Right cardiac atrium (tissue), 5 donors: ENCODE data around the gene ANKRD12. TPM values are rescaled to one million over a fixed set of nuclear protein-coding genes. Genes with fewer than 3 reads are reported as not detected.

Experiments used
- ATAC-seq, 2 donors: fragments of 200-7000 bp; cut with Tn5 transposase; one replicate each; pipeline versions ENCODE4 v1.8.0 to v1.9.1; 2020; ENCODE audit warnings: moderate library complexity in 2 of 2, mild to moderate bottlenecking in 1 of 2
- DNase-seq, 3 donors: peaks; one replicate each; pipeline ENCODE4 v3.0.0-alpha.2; 2020
- H3K27ac ChIP-seq: one replicate; pipeline ENCODE4 v1.5.1; 2013; ENCODE audit warnings: mild to moderate bottlenecking, low read length, control low read depth, moderate library complexity
- H3K27me3 ChIP-seq: one replicate; pipeline ENCODE4 v1.6.1; 2013; ENCODE audit not compliant: control insufficient read depth, insufficient read depth
- H3K4me1 ChIP-seq: one replicate; pipeline ENCODE4 v1.6.1; 2013; ENCODE audit warnings: low read length; ENCODE audit not compliant: control insufficient read depth, insufficient read depth
- H3K4me3 ChIP-seq: one replicate; pipeline ENCODE4 v1.5.1; 2013; ENCODE audit warnings: low read length, control low read depth
- H3K9me3 ChIP-seq: one replicate; pipeline ENCODE4 v1.6.1; 2013; ENCODE audit warnings: low read length; ENCODE audit not compliant: control insufficient read depth
- WGBS: extraction: QIAGEN DNeasy Blood & Tissue Kit; methylation state at CpG from one replicate; pipeline ENCODE4 v1.1.7; 2013; 5-methylcytosine and 5-hydroxymethylcytosine counted together
- intact Hi-C, 4 donors: fragments of 100-400 bp; cut with DNase I; formaldehyde crosslinking; loops; one replicate each; pipeline versions ENCODE4 v1.11.0 to v1.14.0; 2022 to 2023
- polyA plus RNA-seq: library from polyadenylated mRNA; stranded (reverse); fragments of 200-250 nt; gene quantifications from one replicate; pipeline ENCODE4 v1.2.3, GENCODE V29; 2013
- total RNA-seq, 4 donors: library from RNA; stranded (reverse); fragmentation: NEBNext Ultra II Directional; extraction: Animal tissue kit (Norgen Biotek cat#: 25700); gene quantifications; one replicate each; pipeline ENCODE4 v1.2.1, GENCODE V29; 2021
- donor health status: healthy with polysubstance abuse.
- donor health status: DM: no; HTN: yes; CAD: no.
- donor health status: DM: no; HTN: no; CAD: no.
- donor health status: DM: no; HTN: yes; CAD: no; lungs with severe emphysema.
- donor health status: DM: yes; HTN: yes; CAD: no.

Gene ANKRD12
- total and polyA plus RNA-seq, 5 donors, result 7.3 to 59.6 (median 50.3) TPM

GRCh38 chr18:9130806-9131205 lies 5.8 kb upstream of the ANKRD12 start:
- DNase-seq (no peak), ATAC-seq (no peak)
- Histone ChIP-seq H3K4me1 (no peaks in the 10 kb centered on the region), H3K27ac (no peak overlapping the region), H3K9me3 (no peaks in the 10 kb centered on the region), H3K27me3 (no peaks in the 10 kb centered on the region), H3K4me3 (no peak overlapping the region)
- WGBS, result 50% methylated on average over 2 of the region's 2 CpGs
- intact Hi-C loops, result no loop called here

GRCh38 chr18:9132628-9133027 lies 4.0 kb upstream of the ANKRD12 start:
- Histone ChIP-seq H3K27me3 (no peaks in the 10 kb centered on the region), H3K9me3 (no peaks in the 10 kb centered on the region), H3K4me3 (no peak overlapping the region), H3K27ac (no peak overlapping the region), H3K4me1 (no peaks in the 10 kb centered on the region)
- ATAC-seq (no peak), DNase-seq (no peak)
- intact Hi-C loops, result no loop called here
- 96% methylated on average over 4 of the region's 4 CpGs for WGBS

GRCh38 chr18:9133225-9133624 lies 3.4 kb upstream of the ANKRD12 start:
- intact Hi-C loops, result no loop called here
- DNase-seq (no peak), ATAC-seq (no peak)
- H3K4me3 ChIP-seq, result no peak overlapping the region
- no peaks in the 10 kb centered on the region for H3K27me3 ChIP-seq
- no peak overlapping the region for H3K27ac ChIP-seq
- H3K9me3 ChIP-seq, result no peaks in the 10 kb centered on the region
- no peaks in the 10 kb centered on the region for H3K4me1 ChIP-seq
- 93% methylated on average over 2 of the region's 2 CpGs for WGBS

GRCh38 chr18:9135081-9135911 lies 1.3 kb upstream of the ANKRD12 start:
- peak in 1 of 3 donors; percentile 37 for DNase-seq

GRCh38 chr18:9135912-9136314 lies 668 bp upstream of the ANKRD12 start:
- H3K4me1 ChIP-seq, result no peaks in the 10 kb centered on the region
- peak overlapping the region; percentile 83 for H3K27ac ChIP-seq
- 1% methylated on average over 33 of the region's 33 CpGs for WGBS
- DNase-seq, result no peak
- ATAC-seq, result peak; percentile 20 to 37
- no peaks in the 10 kb centered on the region for H3K9me3 ChIP-seq
- intact Hi-C loops, result loop anchor here in 1 of 4 donors (5.0 kb wide), 1 partner anchor 34 kb away; the partner anchor contains the start of gene NDUFV2
- peak overlapping the region; percentile 64 for H3K4me3 ChIP-seq
- no peaks in the 10 kb centered on the region for H3K27me3 ChIP-seq

More at GRCh38 chr18:9135081-9135911, 1.3 kb upstream of the ANKRD12 start:
- H3K9me3 ChIP-seq, result no peaks in the 10 kb centered on the region
- peak overlapping the region; percentile 83 for H3K27ac ChIP-seq
- H3K27me3 ChIP-seq, result no peaks in the 10 kb centered on the region
- intact Hi-C loops, result loop anchor here in 1 of 4 donors (5.0 kb wide), 1 partner anchor 33 kb away; the partner anchor contains the start of gene NDUFV2
- peak overlapping the region; percentile 64 for H3K4me3 ChIP-seq
- H3K4me1 ChIP-seq, result no peaks in the 10 kb centered on the region
- 62% methylated on average over 12 of the region's 12 CpGs for WGBS
- ATAC-seq, result no peak

GRCh38 chr18:9137168-9138066 lies 836 bp downstream of the ANKRD12 start:
- no peaks in the 10 kb centered on the region for H3K9me3 ChIP-seq
- H3K27me3 ChIP-seq, result no peaks in the 10 kb centered on the region
- peak overlapping the region; percentile 99 for H3K27ac ChIP-seq
- no peaks in the 10 kb centered on the region for H3K4me1 ChIP-seq
- DNase-seq (peak; percentile 76 to 91 (median 86)), ATAC-seq (peak; percentile 6 to 18)
- intact Hi-C loops, result loop anchor here in 1 of 4 donors (5.0 kb wide), 1 partner anchor 35 kb away; the partner anchor contains the start of gene NDUFV2
- H3K4me3 ChIP-seq, result peak overlapping the region; percentile 65
- WGBS, result under 1% methylated on average over 95 of the region's 95 CpGs

- Histone ChIP-seq H3K27ac (no peak overlapping the region), H3K27me3 (no peaks in the 10 kb centered on the region), H3K4me1 (no peaks in the 10 kb centered on the region), H3K9me3 (no peaks in the 10 kb centered on the region), H3K4me3 (peak overlapping the region; percentile 65)
- 51% methylated on average over 7 of the region's 7 CpGs for WGBS
- ATAC-seq, result no peak
- intact Hi-C loops, result loop anchor here in 1 of 4 donors (5.0 kb wide), 1 partner anchor 37 kb away; the partner anchor contains the start of gene NDUFV2
- DNase-seq, result no peak
Measured at GRCh38 chr18:9139400-9140039, 2.9 kb downstream of the ANKRD12 start.

- intact Hi-C loops, result no loop called here
- ATAC-seq (no peak), DNase-seq (no peak)
- no peaks in the 10 kb centered on the region for H3K9me3 ChIP-seq
- 57% methylated on average over 2 of the region's 2 CpGs for WGBS
- no peak overlapping the region for H3K4me3 ChIP-seq
- no peaks in the 10 kb centered on the region for H3K27me3 ChIP-seq
- H3K27ac ChIP-seq, result no peak overlapping the region
- no peaks in the 10 kb centered on the region for H3K4me1 ChIP-seq
Measured at GRCh38 chr18:9140381-9140780, 3.8 kb downstream of the ANKRD12 start.

GRCh38 chr18:9140984-9141383 lies 4.4 kb downstream of the ANKRD12 start:
- ATAC-seq (no peak), DNase-seq (no peak)
- no peak overlapping the region for H3K4me3 ChIP-seq
- H3K27ac ChIP-seq, result no peak overlapping the region
- H3K4me1 ChIP-seq, result no peaks in the 10 kb centered on the region
- H3K27me3 ChIP-seq, result no peaks in the 10 kb centered on the region
- WGBS, result 93% methylated on average over 2 of the region's 2 CpGs
- intact Hi-C loops, result no loop called here
- no peaks in the 10 kb centered on the region for H3K9me3 ChIP-seq

GRCh38 chr18:9146224-9146623 lies 9.6 kb downstream of the ANKRD12 start:
- H3K27me3 ChIP-seq, result no peaks in the 10 kb centered on the region
- H3K4me1 ChIP-seq, result peaks cover 2% of the 10 kb centered on the region
- ATAC-seq (no peak), DNase-seq (no peak)
- 89% methylated on average over 1 of the region's 1 CpG for WGBS
- intact Hi-C loops, result loop anchor here in 3 of 4 donors (5.0 kb wide), 2 partner anchors 69 to 74 kb away; no protein-coding TSS in a partner anchor
- peak overlapping the region; percentile 39 for H3K27ac ChIP-seq
- no peaks in the 10 kb centered on the region for H3K9me3 ChIP-seq
- H3K4me3 ChIP-seq, result no peak overlapping the region
